OCI-M2 (cell line): ENCODE data around the gene ADAM22.

ENCODE experiments used
- DNase-seq: peaks from one replicate; lab custom pipeline; 2025; ENCODE audit not compliant: unreplicated experiment; lab: John Stamatoyannopoulos, UW

ADAM22 gene

GRCh38 chr7:88208521-88208920 is 274.5 kb downstream of the ADAM22 start:
- DNase-seq, result no peak

GRCh38 chr7:88212918-88213317 is 278.9 kb downstream of the ADAM22 start:
- no peak for DNase-seq

DNA sequence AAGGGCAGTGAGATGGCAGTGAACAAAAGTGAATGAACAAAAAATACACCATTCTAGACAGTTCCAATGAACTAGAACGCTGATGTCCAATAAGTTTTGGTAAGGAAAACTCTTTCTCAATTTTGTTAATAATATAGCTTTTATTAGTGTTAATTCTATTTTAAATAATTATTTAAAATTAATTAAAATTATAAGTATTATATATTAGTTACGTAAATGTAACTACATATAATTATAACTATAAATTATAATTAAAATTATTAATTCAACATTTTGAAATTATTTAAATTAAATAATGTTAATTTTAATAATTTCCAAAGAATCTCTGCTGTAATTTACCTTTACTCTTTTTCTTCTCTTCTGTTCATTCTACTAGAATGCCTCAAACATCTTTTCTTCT is 280.4 kb downstream of the ADAM22 start:
- DNase-seq, result no peak

GRCh38 chr7:88215295-88215694 is 281.2 kb downstream of the ADAM22 start:
- DNase-seq, result no peak

GRCh38 chr7:88216276-88216675 is 282.2 kb downstream of the ADAM22 start:
- DNase-seq, result no peak

- DNase-seq, result no peak
These were observed 283.8 kb downstream of the ADAM22 start for GRCh38 chr7:88217675-88218428.

DNA sequence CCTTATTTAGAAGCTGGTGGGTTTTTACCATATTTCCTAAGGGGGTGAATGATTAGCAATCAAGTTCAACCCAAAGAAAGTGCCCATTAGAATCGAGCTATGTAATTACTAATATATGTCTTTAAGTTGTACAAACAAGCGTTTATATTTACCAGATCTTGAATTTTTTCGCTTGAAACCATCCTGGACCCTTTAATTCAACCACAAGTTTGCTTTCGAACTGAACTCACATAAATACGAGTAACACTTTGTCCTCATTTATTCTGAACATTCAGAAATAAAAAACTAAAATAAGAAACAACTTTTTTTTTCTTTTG is 284.3 kb downstream of the ADAM22 start:
- DNase-seq, result no peak

- DNase-seq, result no peak
These were observed 285.0 kb downstream of the ADAM22 start for GRCh38 chr7:88218836-88219605.

- no peak for DNase-seq
These were observed 286.0 kb downstream of the ADAM22 start, which contains the start of gene SRI for GRCh38 chr7:88219781-88220747. TSS of gene SRI (minus strand) at chr7:88220038. CDS start at chr7:88220026, 12 bp downstream.

- no peak for DNase-seq
These were observed 289.2 kb downstream of the ADAM22 start for GRCh38 chr7:88223265-88223664.

DNA sequence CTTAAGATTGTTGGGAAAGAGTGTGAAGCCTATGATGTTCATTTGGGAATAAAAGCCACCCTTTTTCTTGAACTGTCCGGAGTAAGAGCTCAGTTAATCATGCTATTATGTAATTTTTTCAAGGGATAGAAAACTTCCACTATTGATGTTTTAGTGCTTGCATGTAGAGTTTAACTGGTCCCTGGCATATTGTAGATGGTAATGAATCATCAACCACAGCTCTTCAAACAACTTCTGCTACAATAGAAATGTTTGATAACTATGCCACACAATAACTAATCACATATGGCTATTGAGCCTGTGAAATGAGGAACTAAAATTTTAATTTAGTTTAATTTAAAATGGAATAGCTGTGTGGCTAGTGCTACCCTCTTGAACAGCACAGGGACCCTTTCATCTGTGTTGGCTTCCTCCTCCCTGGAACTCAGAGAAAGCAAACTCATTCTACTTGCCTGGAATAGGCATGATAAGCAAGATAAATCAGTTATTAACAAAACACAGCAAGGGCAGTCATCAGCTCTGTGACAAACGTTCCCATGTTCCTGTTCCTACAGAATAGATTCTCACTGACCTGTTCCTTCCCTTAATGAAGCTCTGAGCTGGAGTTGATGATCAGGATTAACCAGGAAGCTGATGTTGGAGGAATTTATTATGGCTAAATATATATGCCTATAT is 290.7 kb downstream of the ADAM22 start:
- no peak for DNase-seq

- no peak for DNase-seq
These were observed 292.1 kb downstream of the ADAM22 start for GRCh38 chr7:88226201-88226600.

DNA sequence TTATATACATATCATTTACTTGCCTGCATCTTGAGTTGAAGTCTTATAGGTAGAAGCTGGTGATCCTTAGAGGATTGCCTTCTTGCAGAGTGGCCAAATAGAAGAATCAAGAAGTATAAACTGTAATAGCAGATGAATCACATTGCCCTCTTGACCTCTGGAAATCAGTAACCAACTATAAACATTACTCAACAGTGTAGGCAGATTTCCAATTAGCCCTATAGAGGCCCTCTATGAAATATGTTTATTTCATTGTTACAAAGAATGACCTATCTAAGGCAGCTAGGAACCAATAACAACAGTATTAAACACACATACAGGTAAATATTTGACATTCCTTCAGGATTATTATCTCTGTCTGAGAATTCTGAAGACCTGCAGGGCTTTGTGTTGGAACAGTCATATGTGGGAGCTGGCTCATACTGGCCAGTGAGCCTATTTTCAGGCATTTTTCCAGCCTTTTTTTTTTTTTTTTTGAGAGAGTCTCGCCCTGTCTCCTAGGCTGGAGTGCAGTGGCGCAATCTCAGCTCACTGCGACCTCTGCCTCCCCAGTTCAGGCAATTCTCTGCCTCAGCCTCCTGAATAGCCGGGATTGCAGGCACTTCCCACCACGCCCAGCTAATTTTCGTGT is 292.9 kb downstream of the ADAM22 start:
- DNase-seq, result no peak

DNA sequence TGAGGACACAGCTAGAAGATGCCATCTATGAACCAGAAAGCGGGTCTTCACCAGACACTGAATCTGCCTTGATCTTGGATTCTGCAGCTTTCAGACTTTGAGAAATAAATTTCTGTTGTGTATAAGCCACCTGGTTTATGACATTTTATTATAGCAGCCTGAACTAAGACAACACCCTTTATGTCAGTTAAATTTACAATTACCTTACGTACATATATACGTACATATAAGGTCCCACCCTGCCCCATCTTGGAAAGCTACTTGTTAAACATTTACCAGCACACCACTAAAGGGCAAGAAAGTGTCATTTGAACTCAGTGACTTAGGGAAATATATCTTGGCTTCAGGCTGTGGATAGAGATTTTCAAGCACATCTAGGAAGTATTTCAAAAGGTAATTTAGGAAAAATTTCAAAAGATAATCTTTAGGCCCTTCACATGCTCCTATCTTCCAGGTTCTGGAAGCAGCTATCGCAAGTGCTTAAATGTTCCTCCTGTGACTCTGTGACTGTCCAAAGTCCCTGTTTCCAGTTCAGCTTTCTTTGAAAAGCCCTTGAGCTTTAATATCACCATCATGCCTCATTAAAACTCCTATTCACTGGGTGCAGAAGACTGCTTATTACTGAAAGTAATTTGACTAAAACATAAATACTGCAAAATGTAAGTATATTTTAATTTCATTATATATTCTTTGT is 295.4 kb downstream of the ADAM22 start:
- no peak for DNase-seq

GRCh38 chr7:88230646-88231045 is 296.6 kb downstream of the ADAM22 start:
- DNase-seq, result no peak

GRCh38 chr7:88233828-88234227 is 299.8 kb downstream of the ADAM22 start:
- no peak for DNase-seq

DNA sequence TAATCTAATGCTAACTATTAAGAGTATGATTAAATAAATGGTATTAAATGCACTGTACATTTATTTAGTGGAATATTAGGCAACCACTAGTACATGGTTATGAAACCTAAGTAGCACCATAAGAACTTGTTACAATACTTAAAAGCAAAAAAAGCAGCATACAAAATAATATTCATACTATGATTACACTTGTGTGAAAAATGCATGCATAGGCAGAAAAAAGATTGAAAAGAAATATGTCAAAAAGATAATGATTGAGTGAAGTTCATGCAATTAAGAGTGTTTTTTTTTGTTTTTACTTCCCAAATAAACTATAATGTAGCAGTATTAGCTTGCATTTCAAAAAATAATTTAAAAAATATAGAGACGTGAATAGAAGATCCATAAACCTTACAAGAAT is 305.8 kb downstream of the ADAM22 start:
- no peak for DNase-seq

GRCh38 chr7:88243345-88243909 is 309.4 kb downstream of the ADAM22 start:
- peak; percentile 40 for DNase-seq

DNA sequence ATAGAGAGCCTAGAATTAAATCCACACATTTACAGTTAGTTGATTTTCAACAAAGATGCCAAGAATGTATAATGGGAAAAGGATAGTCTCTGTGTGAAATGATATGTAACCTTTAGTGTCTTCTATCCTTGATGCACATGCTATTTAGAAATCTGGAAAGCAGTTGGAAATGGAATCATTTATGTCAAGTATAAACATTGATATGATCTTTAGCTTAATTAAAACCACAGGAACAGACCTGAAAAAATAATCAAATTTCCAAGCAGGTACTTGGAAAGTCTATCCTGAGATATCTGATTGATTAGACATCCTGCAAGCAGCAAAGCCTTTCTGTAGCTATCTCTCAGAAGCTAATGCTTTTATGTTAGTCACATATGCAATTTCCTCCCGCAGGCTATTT is 310.2 kb downstream of the ADAM22 start:
- DNase-seq, result no peak
